Glomerular endothelial cell (primary cell): ENCODE results near the gene SIM2. TPM values are rescaled to one million over a fixed set of nuclear protein-coding genes. Genes with fewer than 3 reads are reported as not detected.

Source experiments
- DNase-seq: peaks from one replicate; pipeline ENCODE4 v3.0.0-alpha.2; 2011; ENCODE audit warnings: low read depth, low spot score; ENCODE audit errors: extremely low read depth
- total RNA-seq: library from RNA; depleted of rRNA; stranded (reverse); fragments of >200 nt; gene quantifications from 2 replicates; pipeline ENCODE4 v1.2.3, GENCODE V29; 2015

The SIM2 gene
- total RNA-seq, 1 donor from 2014 or later = 0.47 TPM

DNA sequence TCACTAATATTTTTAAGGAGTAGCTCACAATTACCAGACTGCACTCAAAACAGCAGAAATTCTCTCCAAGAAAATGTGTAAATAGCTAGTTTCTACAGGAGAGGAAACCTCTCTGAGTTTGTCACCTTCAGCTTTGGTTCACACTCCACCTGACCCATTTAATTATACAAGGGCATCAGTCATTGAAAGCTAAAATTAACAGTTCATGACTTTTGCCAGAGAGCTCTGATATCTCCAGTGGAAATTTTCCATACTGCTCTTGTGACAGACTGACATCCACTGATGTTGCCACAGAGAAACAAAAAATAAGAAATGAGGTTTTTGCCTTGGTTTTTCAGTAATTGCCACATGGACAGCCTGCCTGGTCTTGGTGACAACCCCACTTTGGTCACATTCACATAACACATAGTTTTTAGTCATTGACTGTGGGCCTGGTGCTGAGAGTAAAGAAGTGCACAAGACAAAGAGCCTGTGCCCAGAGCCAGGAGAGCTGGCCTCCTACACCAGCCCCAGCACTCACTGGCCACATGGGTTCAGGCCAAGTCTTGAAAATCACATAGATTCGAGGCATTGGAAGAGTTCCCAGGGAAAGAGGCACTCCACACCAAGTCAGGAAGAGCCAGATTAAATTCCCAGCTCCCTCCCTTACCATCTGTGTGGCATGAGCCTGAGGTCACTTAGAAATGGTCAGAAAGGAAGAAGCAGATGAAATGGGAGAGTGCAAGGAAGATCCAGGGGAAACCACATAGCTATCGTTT lies 13.8 kb upstream of the SIM2 start:
- DNase-seq = no peak

DNA sequence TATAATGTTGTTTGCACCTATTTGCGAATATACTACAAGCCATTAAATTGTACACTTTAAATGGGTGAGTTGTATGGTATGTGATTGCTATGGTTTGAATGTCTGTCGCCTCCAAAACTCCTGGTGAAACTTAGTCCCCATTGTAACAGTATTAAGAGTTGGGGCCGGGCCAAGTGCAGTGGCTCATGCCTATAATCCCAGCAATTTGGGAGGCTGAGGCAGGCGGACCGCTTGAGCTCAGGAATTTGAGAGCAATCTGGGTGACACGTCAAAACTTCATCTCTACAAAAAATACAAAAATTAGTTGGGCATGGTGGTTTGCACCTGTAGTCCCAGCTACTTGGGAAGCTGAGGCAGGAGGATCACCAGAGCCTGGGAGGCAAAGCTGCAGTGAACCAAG lies 12.0 kb upstream of the SIM2 start:
- DNase-seq = no peak

DNA sequence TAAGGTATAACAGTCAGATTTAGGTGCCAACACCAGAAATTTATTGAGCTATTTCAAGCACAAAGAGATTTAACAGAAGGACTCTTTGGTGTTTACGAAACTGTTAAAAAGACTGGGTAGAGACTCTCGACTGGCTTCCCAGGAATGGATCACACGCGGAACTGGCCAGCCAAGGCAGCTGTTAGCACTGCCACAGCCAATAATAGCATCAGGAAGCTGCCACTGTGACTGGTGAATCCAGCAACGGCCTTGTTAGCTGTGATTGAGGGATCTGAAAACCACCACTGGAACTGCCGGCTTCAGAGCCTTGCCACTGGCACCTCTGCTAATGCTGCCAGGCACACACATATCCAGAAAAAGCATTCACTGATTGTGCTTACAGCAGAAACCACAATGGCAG lies 10.6 kb upstream of the SIM2 start:
- DNase-seq = no peak

DNA sequence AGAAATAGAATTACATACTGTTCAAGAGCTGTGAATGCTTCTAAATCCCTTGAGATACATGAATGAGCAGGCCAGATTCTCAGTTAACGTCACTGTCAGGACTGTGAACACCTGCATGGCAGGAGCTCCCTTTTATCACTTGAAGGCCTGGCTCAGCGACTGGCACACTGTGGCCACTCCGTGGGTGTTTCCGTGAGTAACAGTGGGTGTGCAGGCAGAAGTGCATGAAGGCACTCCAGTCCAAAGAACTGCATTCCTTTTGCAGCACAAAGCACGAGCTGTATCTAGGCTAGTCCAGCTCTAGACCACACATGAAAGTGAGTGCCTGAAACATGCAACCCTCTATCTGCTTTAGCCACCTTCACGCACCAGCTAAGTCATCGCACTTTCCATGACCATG lies 9.6 kb upstream of the SIM2 start:
- DNase-seq = no peak

DNA sequence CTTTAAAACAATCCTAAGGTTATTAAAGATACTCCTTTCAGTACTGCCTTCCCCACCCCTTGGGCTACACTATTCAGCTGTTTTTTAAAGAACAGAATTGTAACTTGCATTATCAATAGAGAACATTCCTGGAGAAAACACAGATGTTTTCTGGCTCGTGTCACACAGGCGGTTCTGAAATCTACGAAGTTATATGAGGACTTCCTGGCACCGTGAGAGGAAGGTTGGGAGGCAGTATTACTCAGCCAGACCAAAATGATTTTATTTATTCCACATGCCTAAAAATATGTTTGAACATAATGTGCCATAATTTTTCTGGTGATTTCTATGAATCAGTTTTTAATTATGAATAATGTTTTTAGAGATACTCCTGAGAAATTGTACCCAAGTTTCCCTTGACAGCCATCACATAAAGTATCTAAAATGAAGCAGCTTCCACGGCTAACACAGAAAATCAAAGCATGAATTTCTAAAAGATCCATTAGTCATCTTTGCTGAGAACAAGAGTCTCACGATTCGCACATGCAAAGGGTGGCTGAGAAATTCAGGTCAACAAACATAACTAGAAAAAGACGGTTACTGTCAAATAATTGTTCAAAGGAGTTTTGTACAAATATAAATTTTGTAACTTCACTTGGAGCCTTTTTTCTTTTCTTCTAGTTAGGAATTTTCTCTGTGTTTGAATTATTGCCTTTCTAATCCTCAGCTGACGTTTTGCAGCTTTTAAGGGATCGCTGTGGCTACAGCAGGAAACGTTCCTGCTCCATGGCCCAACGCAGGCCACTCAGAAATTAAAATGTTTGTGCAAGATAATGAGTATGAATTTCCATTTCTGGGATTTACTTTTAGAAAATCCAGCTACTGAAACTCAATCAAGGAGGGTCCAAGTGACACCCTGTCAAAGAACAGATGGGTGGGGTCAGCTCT lies 8.0 kb upstream of the SIM2 start:
- DNase-seq = no peak

DNA sequence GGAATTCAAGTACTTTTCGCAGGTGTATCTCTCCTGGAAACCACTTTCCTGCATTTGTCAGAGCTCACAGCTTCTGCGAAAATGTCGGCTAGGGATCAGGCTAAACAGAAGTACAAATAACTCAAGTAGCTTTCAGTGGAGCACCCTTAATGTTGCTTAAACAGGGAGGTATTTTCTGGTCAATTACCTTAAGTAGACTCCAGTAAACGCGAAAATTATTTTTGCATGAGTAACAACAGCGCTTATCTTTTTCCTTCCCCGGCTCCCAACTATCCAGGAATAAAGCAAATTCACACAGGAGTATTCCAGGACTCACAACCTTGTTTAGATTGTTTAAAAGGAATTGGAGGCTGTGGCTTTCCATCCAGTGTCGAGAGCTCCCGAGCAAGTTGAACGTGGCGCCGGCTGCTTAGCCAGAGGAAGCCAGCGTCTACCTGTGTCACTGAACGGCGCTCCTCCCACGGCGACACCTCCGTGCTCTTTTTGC lies 7.3 kb upstream of the SIM2 start:
- no peak for DNase-seq

DNA sequence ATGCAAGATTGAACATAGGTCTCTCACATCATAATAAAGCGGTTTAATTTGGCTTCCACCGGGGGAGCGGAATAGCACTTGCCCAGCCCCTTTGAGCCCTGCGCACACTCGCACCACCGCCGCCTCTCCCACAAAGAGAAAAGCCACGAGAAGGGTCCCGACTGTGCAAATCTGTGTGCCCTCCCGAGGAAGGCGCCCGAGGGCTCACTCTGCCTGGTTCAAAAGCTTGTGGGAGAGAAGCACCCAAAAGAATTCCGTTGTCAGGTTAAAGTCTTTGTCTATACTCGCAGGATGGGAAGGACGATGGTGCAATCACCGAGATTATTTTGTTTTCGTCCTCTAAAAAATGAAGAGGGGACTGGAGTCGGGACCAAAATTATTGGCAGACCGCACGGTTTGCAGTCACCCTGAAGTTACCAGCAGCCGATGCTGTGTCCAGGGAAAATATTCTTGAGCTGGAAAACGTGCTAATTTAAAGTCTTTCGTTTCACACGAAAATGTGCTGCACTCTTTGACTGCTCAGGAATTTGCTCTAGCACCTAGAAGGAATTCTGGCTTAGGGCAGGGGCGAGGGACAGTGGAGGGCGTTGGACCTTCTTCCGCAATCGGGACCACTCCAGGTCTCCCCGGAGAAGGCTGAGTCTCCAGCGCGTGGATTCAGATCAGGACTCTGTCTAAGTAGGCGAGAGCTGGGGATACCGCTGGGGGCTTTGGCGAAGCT lies 6.6 kb upstream of the SIM2 start:
- no peak for DNase-seq

DNA sequence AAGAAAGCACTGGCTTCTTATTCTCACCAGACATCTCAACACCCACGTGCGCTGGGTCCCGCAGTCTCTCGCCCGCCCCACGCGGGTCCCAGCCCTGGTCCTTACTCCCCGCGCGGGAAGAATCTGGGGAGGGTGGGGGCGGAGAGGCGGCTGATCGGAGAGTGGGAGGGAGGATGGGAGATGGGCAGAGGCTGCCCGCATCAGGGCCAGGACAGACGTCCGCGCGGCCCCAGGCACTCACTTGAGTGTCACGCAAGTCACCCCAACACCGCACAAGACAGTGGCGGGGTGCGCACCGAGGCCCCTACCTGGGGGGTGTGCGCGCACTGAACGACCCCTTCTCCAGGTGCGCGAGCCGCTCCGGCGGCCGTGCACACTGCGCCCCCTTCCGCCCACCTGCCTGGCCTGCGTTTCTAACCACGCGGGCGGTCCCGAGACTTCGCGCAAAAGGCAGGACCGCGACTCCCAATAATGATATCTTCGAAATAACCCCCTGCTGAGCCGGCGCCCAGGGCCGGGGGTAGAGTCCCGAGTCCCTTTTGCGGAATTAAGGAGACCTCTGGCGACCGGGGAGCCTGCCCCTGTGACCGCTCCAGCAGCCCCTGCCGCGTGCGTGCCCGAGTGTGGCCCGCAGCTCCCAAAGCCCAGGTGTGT lies 6.0 kb upstream of the SIM2 start:
- no peak for DNase-seq

DNA sequence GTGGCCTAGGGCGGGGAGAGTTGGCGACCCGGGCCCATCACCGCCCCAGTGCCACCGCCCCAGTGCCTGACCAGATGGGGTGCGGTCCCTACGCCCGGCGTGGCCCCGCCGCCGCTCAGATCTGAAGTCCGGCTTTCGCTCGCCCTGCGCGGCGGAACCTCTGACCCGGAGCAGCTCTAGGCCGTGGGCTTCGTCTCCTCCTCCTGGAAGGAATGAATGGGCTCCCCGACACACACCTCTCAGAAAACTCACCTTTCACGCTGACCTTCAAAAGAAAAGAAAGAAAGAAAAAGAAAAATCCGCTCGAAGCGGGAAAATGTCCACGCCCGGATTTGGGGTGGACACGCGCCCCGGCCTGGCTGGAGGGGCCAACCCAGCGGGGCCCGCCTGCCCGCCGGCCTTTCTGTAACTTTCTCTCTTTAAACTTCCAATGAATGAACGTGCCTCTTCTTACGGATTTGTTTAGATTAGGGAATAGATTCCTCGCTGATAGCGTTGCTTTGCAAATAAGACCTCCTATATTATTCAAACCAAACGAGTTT lies 5.4 kb upstream of the SIM2 start:
- no peak for DNase-seq

DNA sequence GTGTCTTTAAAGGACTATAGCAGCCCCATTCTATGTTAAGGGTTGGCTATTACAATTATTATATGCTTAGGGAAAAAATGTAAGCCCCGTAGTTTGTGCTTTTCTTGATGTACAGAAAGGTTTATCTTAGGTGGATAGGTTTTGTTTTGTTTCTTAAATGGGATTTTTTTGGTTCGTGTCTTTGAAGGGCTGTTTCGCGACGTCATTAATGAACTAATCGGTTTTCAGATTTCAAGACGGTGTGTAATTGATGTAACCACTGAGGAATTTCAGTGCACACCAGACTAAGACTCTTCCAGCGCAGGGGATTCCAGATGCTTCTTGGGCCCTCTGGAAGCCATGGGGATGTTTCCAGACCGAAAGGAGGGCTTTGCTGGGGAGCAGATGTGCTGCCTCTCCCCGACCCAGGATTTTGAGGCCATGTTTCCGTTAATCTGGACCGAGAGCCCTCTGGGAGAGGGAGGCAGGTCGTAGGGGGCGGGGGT lies 4.8 kb upstream of the SIM2 start:
- DNase-seq = peak; percentile 5

DNA sequence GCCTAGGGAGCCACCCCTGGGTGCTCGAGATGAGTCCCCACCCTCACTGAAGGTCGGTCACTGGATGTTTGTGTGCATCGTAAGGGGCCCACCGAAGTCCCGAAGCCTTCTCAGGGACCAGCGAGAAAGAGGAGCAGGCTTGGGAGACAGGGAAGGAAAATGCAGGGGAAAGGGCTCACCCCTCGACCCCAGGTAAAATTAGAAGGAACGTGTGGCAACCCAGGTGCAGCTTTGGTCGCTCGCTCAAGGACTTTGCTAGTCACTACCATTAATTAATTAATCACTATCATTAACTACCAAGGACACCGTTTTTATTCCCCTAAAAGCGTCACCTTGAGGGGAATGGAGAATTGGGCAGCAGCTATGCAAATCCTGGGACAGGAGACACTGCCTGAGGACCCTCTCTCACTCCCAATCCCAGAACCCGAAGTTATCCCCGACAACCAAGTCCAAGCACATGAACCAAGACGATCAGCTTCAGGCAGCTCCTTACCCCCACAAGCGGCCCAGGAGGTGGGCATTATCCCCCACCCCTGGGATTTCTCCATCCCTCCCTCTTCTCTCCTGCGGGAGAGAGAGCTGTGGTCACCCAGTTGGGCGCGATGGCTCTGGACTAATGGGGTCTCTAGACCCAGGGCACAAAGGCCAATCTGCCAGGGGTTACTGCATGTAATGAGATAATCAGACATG lies 4.2 kb upstream of the SIM2 start:
- DNase-seq = no peak

DNA sequence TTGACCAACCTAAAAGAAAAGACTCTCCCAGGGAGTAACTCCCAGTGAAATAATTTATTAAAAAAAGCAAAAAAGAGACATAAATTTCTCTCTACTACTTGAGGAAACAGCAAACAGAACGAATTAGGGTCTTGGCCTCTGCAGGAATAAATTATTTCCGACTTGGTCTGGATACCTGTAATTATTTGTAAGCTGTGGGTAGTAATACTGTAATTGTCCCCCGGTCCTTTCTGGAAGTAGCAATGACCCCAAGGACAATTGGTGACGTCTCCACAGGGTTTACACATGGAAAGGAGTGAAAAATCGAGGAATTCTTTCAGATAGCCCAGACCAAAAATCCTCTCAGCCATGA lies 3.7 kb upstream of the SIM2 start:
- no peak for DNase-seq

DNA sequence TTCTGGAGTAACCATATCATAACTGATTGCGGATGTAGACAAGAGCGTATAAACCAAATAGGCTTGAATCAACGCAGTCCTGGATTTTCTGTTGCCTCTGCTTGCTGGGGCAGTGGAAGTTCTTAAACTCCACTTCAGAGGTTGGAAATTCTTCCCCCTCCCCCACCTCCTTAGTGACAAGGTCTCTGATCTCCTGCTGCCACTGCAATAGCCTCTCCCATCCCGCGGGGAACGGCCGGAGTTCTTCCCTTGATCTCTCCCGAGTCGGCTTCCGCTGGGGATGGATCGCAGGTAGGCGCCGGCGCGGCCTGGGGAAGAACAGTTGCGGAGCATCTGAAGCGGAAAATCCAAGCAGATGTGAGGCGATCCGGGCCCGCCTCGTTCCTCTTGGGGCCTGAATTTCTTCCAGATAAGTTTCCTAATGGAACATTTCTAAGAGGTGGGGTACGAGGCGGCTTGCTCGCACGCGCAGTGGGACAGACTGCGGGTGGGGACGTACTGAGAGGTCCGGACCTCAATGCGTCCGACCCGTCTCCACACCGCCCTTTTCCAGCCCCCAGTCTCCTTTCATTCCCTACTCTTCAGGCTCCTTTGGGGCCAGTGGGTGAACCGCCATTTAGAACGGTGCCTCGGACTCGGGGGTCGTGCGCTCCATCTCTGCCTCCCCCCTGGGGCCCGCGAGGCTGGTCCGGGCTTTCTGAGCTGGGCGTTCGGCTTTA lies 3.1 kb upstream of the SIM2 start:
- DNase-seq = no peak

DNA sequence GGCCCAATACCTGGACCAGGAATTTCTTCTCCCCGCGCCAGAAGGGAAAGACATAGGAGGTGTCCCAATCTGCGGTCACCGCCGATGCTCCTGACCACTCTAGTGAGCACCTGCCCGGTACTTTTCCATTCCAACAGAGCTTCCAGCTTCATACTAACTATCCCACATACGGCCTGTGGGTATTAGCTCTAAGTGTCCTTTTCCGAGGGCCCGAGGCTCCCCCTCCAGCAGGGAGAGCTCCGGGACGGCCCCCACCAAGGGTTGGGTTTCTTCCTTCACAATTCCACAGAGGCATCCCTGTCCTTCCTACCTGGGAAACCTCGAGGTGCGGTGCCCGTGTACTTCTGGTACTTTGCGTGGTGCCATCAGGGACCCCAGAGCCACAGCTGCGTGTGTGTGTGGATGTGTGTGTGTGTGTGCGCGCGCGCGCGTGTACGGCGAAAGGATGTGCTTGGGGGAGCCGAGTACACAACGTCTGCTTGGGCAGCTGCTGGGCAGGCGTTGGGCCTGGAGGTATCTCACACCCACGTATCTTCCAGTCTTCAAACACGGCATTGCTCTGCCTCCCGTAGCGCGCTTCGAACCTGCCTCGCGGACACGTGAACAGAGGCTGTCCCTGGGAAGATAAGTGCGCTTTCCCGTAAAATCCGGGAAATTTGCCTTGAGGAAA lies 2.4 kb upstream of the SIM2 start:
- DNase-seq = no peak

DNA sequence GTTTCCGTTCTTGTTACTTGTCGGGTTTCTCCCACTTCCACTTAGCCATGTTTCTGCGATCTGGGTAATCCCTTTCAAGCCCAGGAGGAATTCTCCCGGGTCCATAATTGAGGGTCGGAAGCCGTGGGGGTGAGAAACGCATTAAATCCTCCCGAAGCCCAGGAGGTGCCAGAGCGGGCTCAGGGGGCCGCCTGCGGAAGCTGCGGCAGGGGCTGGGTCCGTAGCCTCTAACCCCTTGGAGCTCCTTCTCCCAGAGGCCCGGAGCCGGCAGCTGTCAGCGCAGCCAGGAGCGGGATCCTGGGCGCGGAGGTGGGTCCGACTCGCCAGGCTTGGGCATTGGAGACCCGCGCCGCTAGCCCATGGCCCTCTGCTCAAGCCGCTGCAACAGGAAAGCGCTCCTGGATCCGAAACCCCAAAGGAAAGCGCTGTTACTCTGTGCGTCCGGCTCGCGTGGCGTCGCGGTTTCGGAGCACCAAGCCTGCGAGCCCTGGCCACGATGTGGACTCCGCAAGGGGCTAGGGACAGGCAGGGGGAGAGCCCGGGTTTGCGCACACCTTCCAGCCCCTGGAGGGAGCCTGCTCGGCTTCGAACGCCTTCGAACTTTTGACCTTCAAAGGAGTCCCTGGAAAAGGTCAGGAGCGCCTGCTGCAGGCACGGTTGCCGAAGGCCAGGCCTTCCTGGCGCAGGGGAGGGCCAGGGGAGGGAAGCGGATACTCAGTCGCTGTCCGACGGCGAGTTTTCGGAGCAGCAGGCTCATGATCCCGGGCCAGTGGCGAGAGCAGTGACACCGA lies 1.7 kb upstream of the SIM2 start:
- DNase-seq = no peak

DNA sequence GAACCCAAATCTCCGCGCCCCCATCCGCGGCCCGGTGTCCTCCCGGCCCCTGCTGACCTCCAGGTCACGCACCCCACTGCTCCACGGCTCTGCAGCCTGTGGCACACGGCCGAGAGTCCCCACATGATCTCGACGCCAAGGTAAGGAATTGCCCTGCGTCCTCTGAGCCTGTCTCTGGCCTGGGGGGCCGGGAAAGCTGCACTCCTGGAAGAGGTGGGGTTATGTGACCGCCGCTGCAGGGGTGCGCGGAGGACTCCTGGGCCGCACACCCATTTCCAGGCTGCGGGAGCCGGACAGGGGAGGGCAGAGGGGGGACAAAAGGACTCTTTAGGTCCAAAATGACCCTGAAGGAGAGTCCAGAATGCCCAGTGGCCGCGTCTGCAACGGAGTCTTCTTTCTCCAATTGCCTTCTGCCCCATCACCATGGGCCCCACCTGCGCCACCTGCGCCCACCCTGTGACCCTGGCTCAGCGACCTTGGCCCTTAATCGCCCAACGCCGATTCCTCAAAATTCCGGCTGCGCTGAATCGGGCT lies 997 bp upstream of the SIM2 start:
- no peak for DNase-seq

DNA sequence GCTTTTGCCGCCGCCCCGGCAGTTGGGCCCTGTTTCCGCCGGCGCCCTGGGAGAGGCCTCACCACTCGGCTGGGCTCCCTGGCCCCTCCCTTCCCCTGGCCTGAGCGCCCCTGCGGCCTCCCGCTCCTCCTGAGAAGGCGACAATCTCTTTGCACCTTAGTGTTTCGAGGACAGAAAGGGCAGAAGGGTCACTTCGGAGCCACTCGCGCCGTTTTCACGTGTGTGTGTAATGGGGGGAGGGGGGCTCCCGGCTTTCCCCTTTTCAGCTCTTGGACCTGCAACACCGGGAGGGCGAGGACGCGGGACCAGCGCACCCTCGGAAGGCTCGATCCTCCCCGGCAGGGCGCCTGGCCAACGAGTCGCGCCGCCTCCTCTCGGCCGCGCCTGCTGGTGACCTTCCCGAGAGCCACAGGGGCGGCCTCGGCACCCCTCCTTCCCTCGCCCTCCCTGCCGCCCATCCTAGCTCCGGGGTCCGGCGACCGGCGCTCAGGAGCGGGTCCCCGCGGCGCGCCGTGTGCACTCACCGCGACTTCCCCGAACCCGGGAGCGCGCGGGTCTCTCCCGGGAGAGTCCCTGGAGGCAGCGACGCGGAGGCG lies 432 bp upstream of the SIM2 start:
- DNase-seq = no peak
